Peyer's patch (tissue), 4 donors: ENCODE measurements around the gene BRIP1. TPM values are rescaled to one million over a fixed set of nuclear protein-coding genes. Genes with fewer than 3 reads are reported as not detected.

ENCODE experiments used
- DNase-seq, 3 donors: peaks; one replicate each; pipeline ENCODE4 v3.0.0-alpha.2; 2017 to 2019
- H3K27ac ChIP-seq, 4 donors: fragments of 200-600 bp; sonication (generic); one replicate each; pipeline ENCODE4 v1.5.1; 2016 to 2019
- H3K27me3 ChIP-seq, 2 donors: fragments of 200-600 bp; sonication (generic); one replicate each; pipeline ENCODE4 v1.5.1; 2019
- H3K36me3 ChIP-seq, 3 donors: fragments of 200-600 bp; sonication (generic); one replicate each; pipeline ENCODE4 v1.5.1; 2016 to 2019
- H3K4me1 ChIP-seq, 4 donors: fragments of 200-600 bp; sonication (generic); one replicate each; pipeline ENCODE4 v1.5.1; 2016 to 2019
- H3K4me3 ChIP-seq, 4 donors: fragments of 200-600 bp; sonication (generic); 1 replicate in 3 of 4; 2 replicates in 1 of 4; pipeline ENCODE4 v1.5.1; 2016 to 2019; ENCODE audit warnings: mild to moderate bottlenecking in 1 of 4
- H3K9me3 ChIP-seq, 4 donors: fragments of 200-600 bp; sonication (generic); one replicate each; pipeline ENCODE4 v1.5.1; 2016 to 2019; ENCODE audit warnings: mild to moderate bottlenecking in 1 of 4
- CTCF ChIP-seq, 6 experiments: fragments of 450-650 bp in 4 of 6; fragments of 200-600 bp in 2 of 6; sonication (generic) in 1 of 6; IDR thresholded peaks; one replicate each; pipeline ENCODE4 v1.5.1; 2017 to 2019; ENCODE audit warnings: antibody characterized with exemption in 6 of 6, mild to moderate bottlenecking in 3 of 6, moderate library complexity in 1 of 6
- POLR2A ChIP-seq, 2 donors: fragments of 450-650 bp; IDR thresholded peaks; one replicate each; pipeline ENCODE4 v1.5.1; 2017; ENCODE audit warnings: antibody characterized with exemption in 2 of 2, mild to moderate bottlenecking in 2 of 2, moderate library complexity in 2 of 2
- total RNA-seq, 4 donors: library from RNA; depleted of rRNA; stranded (reverse); fragments of >200 nt; gene quantifications; one replicate each; pipeline ENCODE4 v1.1.0, GENCODE V29; 2016

Gene BRIP1
- total RNA-seq, 4 donors from 2014 or later, result 4.3 to 13.2 (median 4.5) TPM

- no peak for DNase-seq
- H3K9me3 ChIP-seq, result no peaks in the 10 kb centered on the region
- H3K4me3 ChIP-seq, result no peak overlapping the region
- H3K36me3 ChIP-seq, result no peaks in the 10 kb centered on the region
- H3K27ac ChIP-seq, result no peak overlapping the region
- TF ChIP-seq CTCF (IDR thresholded peaks at IDR 0.05), result no peak
- no peak for TF ChIP-seq POLR2A (IDR thresholded peaks at IDR 0.05)
- H3K27me3 ChIP-seq, result no peaks in the 10 kb centered on the region
- no peaks in the 10 kb centered on the region for H3K4me1 ChIP-seq
Observed at GRCh38 chr17:61746248-61746985, 116.9 kb downstream of the BRIP1 start.

GRCh38 chr17:61744804-61745203 is 118.5 kb downstream of the BRIP1 start:
- no peaks in the 10 kb centered on the region for H3K9me3 ChIP-seq
- H3K36me3 ChIP-seq, result no peaks in the 10 kb centered on the region
- TF ChIP-seq POLR2A (IDR thresholded peaks at IDR 0.05), result no peak
- H3K4me3 ChIP-seq, result no peak overlapping the region
- H3K27ac ChIP-seq, result no peak overlapping the region
- no peak for DNase-seq
- H3K27me3 ChIP-seq, result no peaks in the 10 kb centered on the region
- H3K4me1 ChIP-seq, result no peaks in the 10 kb centered on the region

- Histone ChIP-seq H3K4me1 (no peaks in the 10 kb centered on the region), H3K9me3 (no peaks in the 10 kb centered on the region), H3K4me3 (no peak overlapping the region), H3K27ac (no peak overlapping the region), H3K27me3 (no peaks in the 10 kb centered on the region), H3K36me3 (no peaks in the 10 kb centered on the region)
- DNase-seq, result no peak
- TF ChIP-seq POLR2A (IDR thresholded peaks at IDR 0.05), result no peak
- TF ChIP-seq CTCF (IDR thresholded peaks at IDR 0.05), result no peak
Observed at GRCh38 chr17:61744252-61744651, 119.1 kb downstream of the BRIP1 start.

DNA sequence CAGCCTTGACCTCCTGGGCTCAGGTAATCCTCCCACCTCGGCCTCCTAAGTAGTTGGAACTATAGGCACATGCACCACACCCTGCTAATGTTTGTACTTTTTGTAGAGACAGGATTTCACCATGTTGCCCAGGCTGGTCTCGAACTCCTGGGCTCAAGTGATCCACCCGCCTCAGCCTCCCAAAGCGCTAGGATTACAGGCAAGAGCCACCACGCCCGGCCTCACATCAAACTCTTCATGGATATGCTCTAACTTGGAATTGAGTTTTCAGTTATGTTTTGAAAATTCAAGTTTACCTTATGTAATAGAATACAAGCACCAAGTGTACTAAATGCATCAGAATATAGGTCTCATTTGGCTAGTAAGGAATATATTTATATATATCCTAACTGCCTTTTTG is 119.6 kb downstream of the BRIP1 start:
- TF ChIP-seq POLR2A (IDR thresholded peaks at IDR 0.05) (no peak), CTCF (IDR thresholded peaks at IDR 0.05) (no peak)
- Histone ChIP-seq H3K4me1 (no peaks in the 10 kb centered on the region), H3K27me3 (no peaks in the 10 kb centered on the region), H3K36me3 (no peaks in the 10 kb centered on the region), H3K4me3 (no peak overlapping the region), H3K27ac (no peak overlapping the region), H3K9me3 (no peaks in the 10 kb centered on the region)
- DNase-seq, result no peak

DNA sequence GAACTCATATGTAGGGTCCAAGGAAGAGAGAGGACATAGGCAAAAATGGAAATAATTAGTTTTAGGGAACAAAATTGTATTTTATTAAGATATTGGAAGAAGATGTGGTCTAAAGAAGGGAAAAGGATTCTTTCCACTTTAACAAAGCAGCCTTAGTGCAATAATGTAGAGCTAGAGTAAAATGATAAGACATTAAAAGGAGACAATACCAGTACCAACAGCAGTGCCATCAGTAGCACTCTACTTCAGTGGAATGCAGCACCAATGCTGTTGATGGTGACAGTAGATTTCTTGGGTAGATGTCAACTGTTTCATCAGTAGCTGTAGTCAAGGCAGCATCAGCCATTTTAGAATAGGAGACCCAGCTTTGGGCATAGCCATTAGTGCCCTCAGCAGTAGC is 124.3 kb downstream of the BRIP1 start:
- no peaks in the 10 kb centered on the region for H3K36me3 ChIP-seq
- H3K4me3 ChIP-seq, result no peak overlapping the region
- no peak overlapping the region for H3K27ac ChIP-seq
- DNase-seq, result no peak
- no peaks in the 10 kb centered on the region for H3K27me3 ChIP-seq
- H3K4me1 ChIP-seq, result no peaks in the 10 kb centered on the region
- no peaks in the 10 kb centered on the region for H3K9me3 ChIP-seq
- TF ChIP-seq CTCF (IDR thresholded peaks at IDR 0.05) (no peak), POLR2A (IDR thresholded peaks at IDR 0.05) (no peak)

DNA sequence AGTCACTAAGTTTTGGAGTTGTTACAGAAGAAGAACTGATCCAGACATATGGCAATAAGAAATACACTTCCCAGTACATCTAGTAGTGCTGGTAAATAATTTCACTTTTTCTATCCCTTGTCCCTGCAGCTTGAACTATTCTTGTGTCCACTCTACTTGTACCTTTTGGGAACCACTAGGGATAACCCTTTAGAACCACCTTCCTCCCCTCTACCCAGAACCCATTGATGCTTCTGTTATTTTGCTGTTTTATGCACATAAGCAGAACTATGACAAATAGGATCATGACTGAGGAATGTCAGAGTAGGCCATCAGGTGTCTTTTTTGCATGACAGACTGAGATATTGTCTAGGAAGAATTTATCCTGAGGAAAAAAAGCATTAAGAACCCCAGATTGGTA is 125.1 kb downstream of the BRIP1 start:
- Histone ChIP-seq H3K4me1 (no peaks in the 10 kb centered on the region), H3K27me3 (no peaks in the 10 kb centered on the region), H3K4me3 (no peak overlapping the region), H3K36me3 (no peaks in the 10 kb centered on the region), H3K27ac (no peak overlapping the region), H3K9me3 (no peaks in the 10 kb centered on the region)
- TF ChIP-seq POLR2A (IDR thresholded peaks at IDR 0.05) (no peak), CTCF (IDR thresholded peaks at IDR 0.05) (no peak)
- no peak for DNase-seq
